Heart left ventricle (tissue), 13 donors: ENCODE measurements around the gene LRRC53.

ENCODE experiments used
- POLR2A ChIP-seq, 2 donors: fragments of 450-650 bp; IDR thresholded peaks; one replicate each; pipeline ENCODE4 v1.6.1; 2017; ENCODE audit warnings: antibody characterized with exemption in 2 of 2, mild to moderate bottlenecking in 2 of 2, moderate library complexity in 2 of 2
- TF ChIP-seq, protein P1 (sequence below), 12 donors: fragments of 200-600 bp; sonication (generic) in 4 of 12; IDR thresholded peaks; one replicate each; pipeline versions ENCODE4 v1.5.0 to v1.8.0; 2018 to 2022; ENCODE audit warnings: antibody characterized with exemption in 12 of 12, mild to moderate bottlenecking in 5 of 12
- donor health status: ischemic (EF 13 %, LVEDD 7.1; RV severe dilation, severe dysfunction).
- donor health status: DM: no; HTN: yes; CAD: no.
- donor health status: DM: no; HTN: no; CAD: no.
- donor health status: ischemic (EF 25% LVEDD 6.9; RV normal size, moderate dysfunction).
- donor health status: ischemic (EF 25% LVEDD 5.7; RV mildly dilated, moderate dysfunction).
- donor health status: ischemic (EF 35%, LVEDD 5.7; RV mildly dilated, moderate dysfunction).
- donor health status: nonischemic (EF 11% LVEDD 7.7; RV severe dilation, severe dysfunction).
- donor health status: DM: yes; HTN: yes; CAD: no.
- donor health status: PGD.
- donor health status: ischemic (EF 29% LVEDD 5.4; RV normal size, mild dysfunction).
- donor health status: nonischemic (EF 23%, LVEDD 6.1; RV moderate dilation, normal function).

DNA sequence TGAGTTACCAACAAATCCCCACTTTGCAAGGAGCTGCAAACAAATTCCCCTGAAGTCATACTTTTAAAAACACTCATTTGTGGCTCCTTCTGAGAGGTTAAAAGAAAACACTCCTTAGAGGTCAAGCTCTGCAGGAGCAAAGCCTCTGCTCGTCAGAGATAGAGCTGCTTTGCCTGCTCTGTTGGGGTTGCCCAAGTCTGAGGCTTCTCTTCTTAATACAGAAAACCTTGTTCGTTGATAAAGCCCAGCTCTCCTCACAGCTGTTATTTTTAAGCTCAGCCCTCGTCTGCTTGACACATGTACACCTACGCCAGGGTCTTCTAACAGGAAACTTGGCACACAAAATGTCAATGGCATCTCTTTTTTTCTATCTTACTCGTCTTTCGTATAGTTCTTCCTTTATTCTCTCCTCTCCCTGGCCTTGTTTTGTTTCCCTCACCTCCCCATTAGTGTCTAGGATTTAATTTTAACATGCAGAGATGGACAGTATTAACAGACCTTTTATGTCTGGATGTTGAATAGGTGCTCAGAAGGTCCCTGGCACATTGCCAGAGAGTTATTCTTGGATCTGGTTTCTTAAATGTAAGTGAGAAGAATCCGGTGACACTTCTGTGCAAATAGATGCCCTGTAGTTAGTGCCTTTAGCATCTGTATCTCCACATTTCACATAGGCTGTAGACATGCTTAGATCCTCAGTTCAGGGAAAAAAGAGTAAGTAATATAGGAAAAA, 86.0 kb downstream of the LRRC53 start:
- TF ChIP-seq POLR2A (IDR thresholded peaks at IDR 0.05), result no peak
- TF ChIP-seq, protein P1, sequence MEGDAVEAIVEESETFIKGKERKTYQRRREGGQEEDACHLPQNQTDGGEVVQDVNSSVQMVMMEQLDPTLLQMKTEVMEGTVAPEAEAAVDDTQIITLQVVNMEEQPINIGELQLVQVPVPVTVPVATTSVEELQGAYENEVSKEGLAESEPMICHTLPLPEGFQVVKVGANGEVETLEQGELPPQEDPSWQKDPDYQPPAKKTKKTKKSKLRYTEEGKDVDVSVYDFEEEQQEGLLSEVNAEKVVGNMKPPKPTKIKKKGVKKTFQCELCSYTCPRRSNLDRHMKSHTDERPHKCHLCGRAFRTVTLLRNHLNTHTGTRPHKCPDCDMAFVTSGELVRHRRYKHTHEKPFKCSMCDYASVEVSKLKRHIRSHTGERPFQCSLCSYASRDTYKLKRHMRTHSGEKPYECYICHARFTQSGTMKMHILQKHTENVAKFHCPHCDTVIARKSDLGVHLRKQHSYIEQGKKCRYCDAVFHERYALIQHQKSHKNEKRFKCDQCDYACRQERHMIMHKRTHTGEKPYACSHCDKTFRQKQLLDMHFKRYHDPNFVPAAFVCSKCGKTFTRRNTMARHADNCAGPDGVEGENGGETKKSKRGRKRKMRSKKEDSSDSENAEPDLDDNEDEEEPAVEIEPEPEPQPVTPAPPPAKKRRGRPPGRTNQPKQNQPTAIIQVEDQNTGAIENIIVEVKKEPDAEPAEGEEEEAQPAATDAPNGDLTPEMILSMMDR (IDR thresholded peaks at IDR 0.05), result no peak
